HEK293T (cell line): ENCODE measurements around the gene MAP2K3.

Experiments
- CTCF ChIA-PET: fragments of 350-600 bp; formaldehyde crosslinking; extraction: SDS; loops from one replicate; lab custom pipeline; 2021; ENCODE audit warnings: antibody characterized with exemption, inconsistent platforms; lab: Yijun Ruan, JAX
- POLR2A ChIA-PET: fragments of 350-600 bp; formaldehyde crosslinking; extraction: SDS; loops from one replicate; lab custom pipeline; 2020; ENCODE audit warnings: antibody characterized with exemption, inconsistent platforms; lab: Yijun Ruan, JAX
- DNase-seq: peaks from one replicate; pipeline ENCODE4 v3.0.0; 2012; ENCODE audit warnings: mixed read lengths; ENCODE audit errors: extremely low spot score
- ARNT ChIP-seq: fragments of 450-650 bp; IDR thresholded peaks from 2 replicates; pipeline ENCODE4 v1.6.1; 2017; ENCODE audit warnings: mild to moderate bottlenecking
- BHLHE40 ChIP-seq: fragments of 450-650 bp; IDR thresholded peaks from 2 replicates; pipeline ENCODE4 v1.6.1; 2016; ENCODE audit warnings: mild to moderate bottlenecking, moderate library complexity, borderline replicate concordance
- CTBP1 ChIP-seq: fragments of 450-650 bp; IDR thresholded peaks from 2 replicates; pipeline ENCODE4 v1.6.1; 2016; ENCODE audit warnings: borderline replicate concordance
- ELF4 ChIP-seq: fragments of 450-650 bp; IDR thresholded peaks from 2 replicates; pipeline ENCODE4 v1.6.1; 2017; ENCODE audit warnings: antibody characterized with exemption
- FOXA1 ChIP-seq: fragments of 450-650 bp; IDR thresholded peaks from 2 replicates; pipeline ENCODE4 v1.6.1; 2016; ENCODE audit warnings: mild to moderate bottlenecking
- FOXK2 ChIP-seq: fragments of 450-650 bp; IDR thresholded peaks from 2 replicates; pipeline ENCODE4 v1.6.1; 2016; ENCODE audit warnings: mild to moderate bottlenecking
- FOXM1 ChIP-seq: fragments of 450-650 bp; IDR thresholded peaks from 2 replicates; pipeline ENCODE4 v1.6.1; 2017; ENCODE audit warnings: mild to moderate bottlenecking, borderline replicate concordance
- HDGF ChIP-seq: fragments of 450-650 bp; IDR thresholded peaks from 2 replicates; pipeline ENCODE4 v1.6.1; 2017; ENCODE audit warnings: antibody characterized with exemption, borderline replicate concordance
- L3MBTL2 ChIP-seq: fragments of 450-650 bp; conservative IDR thresholded peaks from 2 replicates; pipeline ENCODE4 v1.6.1; 2016; ENCODE audit warnings: mild to moderate bottlenecking
- LEF1 ChIP-seq: fragments of 450-650 bp; IDR thresholded peaks from 2 replicates; pipeline ENCODE4 v1.6.1; 2017; ENCODE audit warnings: mild to moderate bottlenecking, borderline replicate concordance
- NFRKB ChIP-seq: fragments of 450-650 bp; IDR thresholded peaks from 2 replicates; pipeline ENCODE4 v1.6.1; 2016; ENCODE audit warnings: mild to moderate bottlenecking, moderate library complexity
- PKNOX1 ChIP-seq: fragments of 450-650 bp; IDR thresholded peaks from 2 replicates; pipeline ENCODE4 v1.6.1; 2016
- SP1 ChIP-seq: fragments of 450-650 bp; IDR thresholded peaks from 2 replicates; pipeline ENCODE4 v1.6.1; 2017
- SUZ12 ChIP-seq: fragments of 450-650 bp; IDR thresholded peaks from 2 replicates; pipeline ENCODE4 v1.6.1; 2016; ENCODE audit warnings: mild to moderate bottlenecking
- TARDBP ChIP-seq: fragments of 450-650 bp; IDR thresholded peaks from 2 replicates; pipeline ENCODE4 v1.6.1; 2016
- ZNF384 ChIP-seq: fragments of 450-650 bp; IDR thresholded peaks from 2 replicates; pipeline ENCODE4 v1.6.1; 2016

MAP2K3 gene

GRCh38 chr17:21248500-21248899 lies 36.0 kb upstream of the MAP2K3 start:
- TF ChIP-seq ELF4 = no peak
- no peak for TF ChIP-seq SUZ12
- no peak for TF ChIP-seq FOXK2
- no peak for TF ChIP-seq L3MBTL2
- TF ChIP-seq SP1 = no peak
- TF ChIP-seq TARDBP = no peak
- no peak for TF ChIP-seq BHLHE40
- no peak for TF ChIP-seq CTBP1
- no peak for TF ChIP-seq PKNOX1
- no peak for TF ChIP-seq ARNT
- no peak for TF ChIP-seq FOXM1
- TF ChIP-seq NFRKB = no peak
- no peak for TF ChIP-seq HDGF
- DNase-seq = no peak
- ChIA-PET POLR2A (no interaction called here), CTCF (no interaction called here)

GRCh38 chr17:21249086-21249795 lies 35.3 kb upstream of the MAP2K3 start:
- CTCF ChIA-PET = interaction anchor here (1.0 kb wide), 1 partner anchor 9 kb away, joined by 3 read pairs; no protein-coding TSS in a partner anchor
- POLR2A ChIA-PET = interaction anchor here (0.6 to 0.8 kb wide), 2 partner anchors 27 to 35 kb away, joined by 3 read pairs; partner anchors contain the start of gene TMEM11
- TF ChIP-seq FOXA1 = no peak
- TF ChIP-seq TARDBP = no peak
- no peak for TF ChIP-seq HDGF
- no peak for TF ChIP-seq SP1
- no peak for TF ChIP-seq ARNT
- TF ChIP-seq SUZ12 = no peak
- no peak for TF ChIP-seq FOXM1
- no peak for TF ChIP-seq L3MBTL2
- TF ChIP-seq PKNOX1 = no peak
- TF ChIP-seq LEF1 = no peak
- no peak for TF ChIP-seq CTBP1
- no peak for TF ChIP-seq ZNF384
- no peak for TF ChIP-seq NFRKB
- no peak for TF ChIP-seq FOXK2
- TF ChIP-seq BHLHE40 = no peak
- no peak for TF ChIP-seq ELF4

GRCh38 chr17:21249920-21250703 lies 34.4 kb upstream of the MAP2K3 start:
- ChIA-PET CTCF (interaction anchor here (1.0 kb wide), 1 partner anchor 10 kb away, joined by 3 read pairs; no protein-coding TSS in a partner anchor), POLR2A (interaction anchor here (0.6 to 1.2 kb wide), 3 partner anchors 9 to 36 kb away, joined by 3 read pairs; partner anchors contain the start of gene TMEM11)
- TF ChIP-seq NFRKB (no peak), ELF4 (no peak), SP1 (no peak), HDGF (no peak), LEF1 (no peak), PKNOX1 (no peak), FOXM1 (no peak), BHLHE40 (no peak), L3MBTL2 (no peak), ZNF384 (no peak), TARDBP (no peak), SUZ12 (no peak), CTBP1 (no peak)
- DNase-seq = no peak

More at GRCh38 chr17:21249086-21249795, 35.3 kb upstream of the MAP2K3 start:
- no peak for DNase-seq

- ChIA-PET POLR2A (interaction anchor here (1.2 kb wide), 1 partner anchor 10 kb away, joined by 3 read pairs; no protein-coding TSS in a partner anchor), CTCF (no interaction called here)
- DNase-seq = no peak
- TF ChIP-seq ARNT (no peak), CTBP1 (no peak), FOXM1 (no peak), PKNOX1 (no peak), NFRKB (no peak)
Observed at GRCh38 chr17:21250854-21251253, 33.7 kb upstream of the MAP2K3 start.

- POLR2A ChIA-PET = no interaction called here
- DNase-seq = no peak
- no peak for TF ChIP-seq CTBP1
- no peak for TF ChIP-seq L3MBTL2
- TF ChIP-seq NFRKB = no peak
- no peak for TF ChIP-seq HDGF
- TF ChIP-seq SP1 = no peak
- no peak for TF ChIP-seq FOXM1
- no peak for TF ChIP-seq BHLHE40
- no peak for TF ChIP-seq PKNOX1
- TF ChIP-seq ZNF384 = no peak
- TF ChIP-seq FOXK2 = no peak
- TF ChIP-seq TARDBP = no peak
- TF ChIP-seq FOXA1 = no peak
- no peak for TF ChIP-seq SUZ12
- no peak for TF ChIP-seq ARNT
- no peak for TF ChIP-seq LEF1
- no peak for TF ChIP-seq ELF4
- CTCF ChIA-PET = no interaction called here
Observed at GRCh38 chr17:21251337-21252010, 33.0 kb upstream of the MAP2K3 start.
